Aortic smooth muscle cell (primary cell): ENCODE results near the gene TMEM35A. TPM values are rescaled to one million over a fixed set of nuclear protein-coding genes. Genes with fewer than 3 reads are reported as not detected.

Source experiments
- total RNA-seq: library from RNA; depleted of rRNA; stranded (reverse); fragments of >200 nt; gene quantifications from 2 replicates; pipeline ENCODE4 v1.2.3, GENCODE V29; 2014

TMEM35A gene, protein sequence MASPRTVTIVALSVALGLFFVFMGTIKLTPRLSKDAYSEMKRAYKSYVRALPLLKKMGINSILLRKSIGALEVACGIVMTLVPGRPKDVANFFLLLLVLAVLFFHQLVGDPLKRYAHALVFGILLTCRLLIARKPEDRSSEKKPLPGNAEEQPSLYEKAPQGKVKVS
- total RNA-seq = 7.1 and 12.0 TPM in 2 replicates

DNA sequence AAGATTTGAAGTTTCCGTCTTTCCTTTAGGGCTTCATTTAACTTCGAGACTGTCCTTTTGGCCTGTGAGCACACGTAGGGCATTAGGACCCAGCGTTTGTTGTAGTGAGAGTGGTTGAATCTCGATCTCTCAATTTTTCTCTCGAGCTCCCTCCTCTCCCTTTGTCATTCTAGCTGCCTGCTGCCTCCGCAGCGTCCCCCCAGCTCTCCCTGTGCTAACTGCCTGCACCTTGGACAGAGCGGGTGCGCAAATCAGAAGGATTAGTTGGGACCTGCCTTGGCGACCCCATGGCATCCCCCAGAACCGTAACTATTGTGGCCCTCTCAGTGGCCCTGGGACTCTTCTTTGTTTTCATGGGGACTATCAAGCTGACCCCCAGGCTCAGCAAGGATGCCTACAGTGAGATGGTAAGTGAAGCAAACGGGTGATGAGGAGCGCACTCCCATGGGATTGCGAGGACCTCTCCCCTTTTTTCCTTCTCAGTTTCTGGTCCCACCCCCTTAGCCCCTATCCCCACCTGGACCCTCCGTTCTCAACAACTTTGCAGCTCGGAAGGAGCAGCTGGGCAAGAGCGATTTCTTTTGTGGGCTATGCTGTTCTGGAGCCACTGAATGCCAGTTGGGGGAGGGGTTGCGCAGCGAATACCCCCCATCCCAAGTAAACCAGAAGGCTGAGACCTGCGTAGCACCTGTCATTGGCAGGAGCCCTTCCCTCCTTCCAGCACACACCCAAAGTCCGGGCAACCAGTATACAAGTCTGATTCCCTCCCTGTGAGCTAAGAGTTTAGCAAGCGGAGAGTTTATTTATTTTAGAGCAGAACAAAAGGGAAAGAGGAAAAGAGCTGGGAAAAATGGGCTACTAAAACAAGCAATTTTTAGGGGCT, at the start of gene TMEM35A:
Gene TMEM35A (plus strand): TSS at position 164 of the 883 bp plus-strand sequence. CDS start 124 bp downstream, at position 288.

DNA sequence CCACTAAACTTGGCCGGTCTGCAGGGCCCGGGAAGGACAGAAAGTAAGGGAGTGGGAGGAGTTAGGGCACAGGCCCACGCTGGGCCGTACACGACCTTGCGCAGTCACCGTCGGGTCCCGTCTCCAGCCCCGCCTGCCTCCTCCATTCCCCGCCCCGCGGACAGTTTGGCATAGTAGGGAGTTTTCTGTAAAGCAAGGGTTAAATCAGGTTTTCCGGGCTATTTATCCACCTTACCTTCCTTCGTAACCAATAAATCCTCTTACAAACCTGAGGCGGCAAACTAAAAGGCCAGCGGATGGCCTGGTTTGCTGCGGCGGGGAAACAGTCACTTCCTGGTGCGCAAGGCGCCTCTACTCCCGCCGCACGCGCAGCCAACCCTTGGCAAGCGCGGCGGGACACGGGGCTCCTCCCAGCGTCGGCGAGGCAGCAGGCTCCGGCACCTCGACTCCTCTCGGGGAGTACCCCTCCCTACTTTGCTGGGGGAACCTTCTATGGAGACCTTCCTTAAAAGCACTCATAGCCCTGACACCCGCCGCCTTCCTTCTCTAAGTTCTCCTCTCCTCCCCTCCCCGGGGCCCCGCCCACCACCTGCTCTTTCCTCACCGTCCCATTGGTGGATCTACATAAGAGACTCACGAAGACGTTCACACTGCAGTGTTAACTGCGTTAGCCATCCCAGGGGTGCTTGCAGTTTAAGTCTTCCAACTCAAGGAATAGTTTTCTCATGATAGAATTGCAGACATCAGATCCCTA, 27.0 kb upstream of the TMEM35A start, which contains the start of gene TRMT2B:
Gene TRMT2B (minus strand): TSS at position 563 of the 754 bp plus-strand sequence. CDS start 9,822 bp downstream, outside the sequence.

DNA sequence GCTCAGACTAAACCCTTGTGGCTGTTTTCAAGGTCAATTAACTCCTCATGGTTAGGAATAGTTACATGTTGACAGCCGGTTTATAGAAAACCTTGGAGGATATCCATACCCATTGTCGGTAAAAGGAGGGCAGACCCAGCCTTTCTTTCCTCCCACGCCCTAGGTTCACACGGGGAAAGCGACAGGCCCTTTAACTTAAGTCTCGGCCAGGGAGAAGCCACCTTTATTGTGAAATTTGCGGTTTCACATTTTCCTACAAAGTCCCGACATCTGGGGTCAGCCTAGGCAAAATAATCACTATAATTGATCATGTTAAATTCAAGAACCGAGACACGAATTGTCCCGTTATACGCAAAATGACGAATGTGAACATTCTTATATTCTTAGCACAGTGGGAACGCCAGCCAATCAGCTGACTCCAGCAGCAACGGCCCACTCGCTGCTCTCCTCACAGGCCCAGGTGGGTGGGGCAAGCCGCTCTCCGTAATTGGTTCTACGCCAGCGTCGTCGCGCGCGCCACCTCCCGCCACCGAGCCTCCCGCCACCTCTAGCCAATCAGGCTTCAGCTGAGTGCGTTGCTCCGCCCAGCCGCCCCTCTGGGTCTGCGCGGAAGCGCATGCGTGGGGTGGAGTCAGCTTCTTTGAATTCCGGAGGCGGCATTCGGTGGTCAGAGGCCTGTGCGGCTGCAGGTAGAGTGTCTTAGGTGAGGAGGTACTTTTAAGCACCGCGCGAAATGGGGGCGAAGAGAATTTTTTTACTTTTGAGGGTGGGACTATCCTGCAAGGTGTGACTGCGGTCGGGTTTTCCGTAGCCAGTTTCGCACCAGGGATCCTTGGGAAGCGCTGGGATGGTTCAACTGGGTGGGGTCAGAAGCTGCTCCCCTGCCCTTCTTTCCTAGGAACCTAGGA, 19.1 kb downstream of the TMEM35A start, which contains the start of gene CENPI:
Gene CENPI (plus strand): TSS at position 659 of the 908 bp plus-strand sequence. CDS start 2,867 bp downstream, outside the sequence.

Other genes starting within 250 kb of the TMEM35A start
- not detected in 2 replicates for gene NOX1, start 204.5 kb upstream of the TMEM35A start, total RNA-seq
- under 0.01 TPM in 1 of 2 replicates, not detected in the other for gene XKRX, start 150.0 kb upstream of the TMEM35A start, total RNA-seq
- not detected in 2 replicates for gene ARL13A, start 109.2 kb upstream of the TMEM35A start, total RNA-seq
- 16.5 and 20.6 TPM in 2 replicates for gene TRMT2B, start 26.8 kb upstream of the TMEM35A start, total RNA-seq
- 9.8 and 14.1 TPM in 2 replicates for gene CENPI, start 19.3 kb downstream of the TMEM35A start, total RNA-seq
- gene DRP2, start 140.9 kb downstream of the TMEM35A start, total RNA-seq = under 0.01 and 0.12 TPM in 2 replicates
- 0.25 and 0.26 TPM in 2 replicates for gene TAF7L, start 212.5 kb downstream of the TMEM35A start, total RNA-seq